A673 (cell line): ENCODE data around the gene FKBP5. TPM values are rescaled to one million over a fixed set of nuclear protein-coding genes. Genes with fewer than 3 reads are reported as not detected.

Experiments used
- BruUV-seq: library from RNA; stranded (reverse); fragments of 400-500 nt; replicated peaks from 2 replicates; lab custom pipeline; 2021; lab: Mats Ljungman, UMichigan
- CTCF ChIA-PET: fragments of 300-600 bp; sonication (Branson Sonifier 250); formaldehyde crosslinking; loops from one replicate; lab custom pipeline; 2022; ENCODE audit warnings: antibody characterized with exemption; lab: Charles Lee
- POLR2A ChIA-PET: fragments of 300-600 bp; sonication (Branson Sonifier 250); formaldehyde crosslinking; loops from one replicate; lab custom pipeline; 2022; ENCODE audit warnings: antibody characterized with exemption; ENCODE audit not compliant: low non-redundant PET; lab: Charles Lee
- DNase-seq: peaks from one replicate; pipeline ENCODE4 v3.0.0-alpha.2; 2015; ENCODE audit warnings: low spot score
- H3K27ac ChIP-seq: fragments of 200-600 bp; sonication (generic); 2 replicates; pipeline ENCODE4 v1.5.1; 2016; ENCODE audit warnings: mixed run types, low read depth, mild to moderate bottlenecking, mixed read lengths, antibody characterized with exemption, low read length; ENCODE audit not compliant: poor library complexity, severe bottlenecking
- H3K27me3 ChIP-seq: fragments of 200-600 bp; sonication (generic); replicated peaks from 2 replicates; pipeline ENCODE4 v1.6.1; 2017; ENCODE audit warnings: mixed run types, low read depth, mild to moderate bottlenecking, mixed read lengths, antibody characterized with exemption, low read length; ENCODE audit not compliant: insufficient read depth, poor library complexity
- H3K36me3 ChIP-seq: fragments of 200-600 bp; sonication (generic); 2 replicates; pipeline ENCODE4 v1.6.1; 2016; ENCODE audit warnings: mixed run types, mild to moderate bottlenecking, mixed read lengths, antibody characterized with exemption, low read length; ENCODE audit not compliant: insufficient read depth, poor library complexity, severe bottlenecking
- H3K4me1 ChIP-seq: fragments of 200-600 bp; sonication (generic); 2 replicates; pipeline ENCODE4 v1.6.1; 2017; ENCODE audit warnings: mixed run types, mild to moderate bottlenecking, mixed read lengths, antibody characterized with exemption, low read length; ENCODE audit not compliant: insufficient read depth, poor library complexity, severe bottlenecking
- H3K4me3 ChIP-seq: fragments of 200-600 bp; sonication (generic); 2 replicates; pipeline ENCODE4 v1.5.1; 2016; ENCODE audit warnings: low read depth, mixed run types, mild to moderate bottlenecking, mixed read lengths, low read length; ENCODE audit not compliant: poor library complexity, severe bottlenecking
- H3K9me3 ChIP-seq: fragments of 200-600 bp; sonication (generic); 2 replicates; pipeline ENCODE4 v1.6.1; 2016; ENCODE audit warnings: mixed run types, low read depth, mild to moderate bottlenecking, mixed read lengths, antibody characterized with exemption, low read length; ENCODE audit not compliant: poor library complexity, severe bottlenecking
- EZH2 ChIP-seq: fragments of 200-600 bp; sonication (generic); IDR thresholded peaks from 2 replicates; pipeline ENCODE4 v1.6.1; 2017; ENCODE audit warnings: borderline replicate concordance, low read depth, mild to moderate bottlenecking, mixed read lengths, antibody characterized with exemption, low read length; ENCODE audit not compliant: poor library complexity, severe bottlenecking
- intact Hi-C: fragments of 100-400 bp; cut with micrococcal nuclease; formaldehyde crosslinking; loops from one replicate; pipeline ENCODE4 v1.10.0; 2022; ENCODE audit not compliant: unreplicated experiment
- total RNA-seq: library from RNA; stranded (reverse); gene quantifications from 2 replicates; pipeline ENCODE4 v1.2.3, GENCODE V29; 2021
- TF ChIP-seq, protein P1 (sequence below): fragments of 300-800, 200-600 bp; sonication (generic); conservative IDR thresholded peaks from 2 replicates; pipeline ENCODE4 v1.5.1; 2017; ENCODE audit warnings: low read depth, mild to moderate bottlenecking, antibody characterized with exemption, low read length, moderate library complexity, mixed read lengths

FKBP5 gene
- total RNA-seq, 1 experiment from 2014 or later = 20.4 TPM

DNA sequence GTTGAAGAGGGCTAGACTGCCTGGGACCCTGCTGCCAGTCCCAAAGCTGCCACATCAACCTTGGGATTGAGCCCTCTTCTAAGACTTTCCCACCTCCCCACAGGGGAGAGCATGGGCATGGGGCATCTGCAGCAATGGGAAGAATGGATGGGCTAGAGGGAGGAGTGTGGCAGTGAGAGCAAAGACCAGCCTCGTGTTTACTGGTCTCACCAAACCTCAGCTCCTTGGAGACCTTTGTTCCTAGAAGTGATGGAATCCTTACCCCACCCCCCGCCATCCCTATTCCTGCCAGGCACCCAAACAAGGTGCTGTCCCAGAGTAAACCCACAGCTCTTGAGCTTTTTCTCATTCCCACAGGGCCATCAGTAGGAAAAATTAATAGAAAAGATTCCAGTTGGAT, 28.1 kb upstream of the FKBP5 start:
- ChIA-PET POLR2A (no interaction called here), CTCF (no interaction called here)
- Histone ChIP-seq H3K36me3 (no peaks in the 10 kb centered on the region), H3K4me1 (peaks cover 21% of the 10 kb centered on the region), H3K4me3 (no peak overlapping the region), H3K27ac (no peak overlapping the region), H3K9me3 (no peaks in the 10 kb centered on the region), H3K27me3 (no peaks in the 10 kb centered on the region)
- TF ChIP-seq, protein P1, sequence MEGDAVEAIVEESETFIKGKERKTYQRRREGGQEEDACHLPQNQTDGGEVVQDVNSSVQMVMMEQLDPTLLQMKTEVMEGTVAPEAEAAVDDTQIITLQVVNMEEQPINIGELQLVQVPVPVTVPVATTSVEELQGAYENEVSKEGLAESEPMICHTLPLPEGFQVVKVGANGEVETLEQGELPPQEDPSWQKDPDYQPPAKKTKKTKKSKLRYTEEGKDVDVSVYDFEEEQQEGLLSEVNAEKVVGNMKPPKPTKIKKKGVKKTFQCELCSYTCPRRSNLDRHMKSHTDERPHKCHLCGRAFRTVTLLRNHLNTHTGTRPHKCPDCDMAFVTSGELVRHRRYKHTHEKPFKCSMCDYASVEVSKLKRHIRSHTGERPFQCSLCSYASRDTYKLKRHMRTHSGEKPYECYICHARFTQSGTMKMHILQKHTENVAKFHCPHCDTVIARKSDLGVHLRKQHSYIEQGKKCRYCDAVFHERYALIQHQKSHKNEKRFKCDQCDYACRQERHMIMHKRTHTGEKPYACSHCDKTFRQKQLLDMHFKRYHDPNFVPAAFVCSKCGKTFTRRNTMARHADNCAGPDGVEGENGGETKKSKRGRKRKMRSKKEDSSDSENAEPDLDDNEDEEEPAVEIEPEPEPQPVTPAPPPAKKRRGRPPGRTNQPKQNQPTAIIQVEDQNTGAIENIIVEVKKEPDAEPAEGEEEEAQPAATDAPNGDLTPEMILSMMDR = no peak
- TF ChIP-seq EZH2 = no peak
- no peak for DNase-seq
- intact Hi-C loops = no loop called here
- no TSS peak for BruUV-seq

DNA sequence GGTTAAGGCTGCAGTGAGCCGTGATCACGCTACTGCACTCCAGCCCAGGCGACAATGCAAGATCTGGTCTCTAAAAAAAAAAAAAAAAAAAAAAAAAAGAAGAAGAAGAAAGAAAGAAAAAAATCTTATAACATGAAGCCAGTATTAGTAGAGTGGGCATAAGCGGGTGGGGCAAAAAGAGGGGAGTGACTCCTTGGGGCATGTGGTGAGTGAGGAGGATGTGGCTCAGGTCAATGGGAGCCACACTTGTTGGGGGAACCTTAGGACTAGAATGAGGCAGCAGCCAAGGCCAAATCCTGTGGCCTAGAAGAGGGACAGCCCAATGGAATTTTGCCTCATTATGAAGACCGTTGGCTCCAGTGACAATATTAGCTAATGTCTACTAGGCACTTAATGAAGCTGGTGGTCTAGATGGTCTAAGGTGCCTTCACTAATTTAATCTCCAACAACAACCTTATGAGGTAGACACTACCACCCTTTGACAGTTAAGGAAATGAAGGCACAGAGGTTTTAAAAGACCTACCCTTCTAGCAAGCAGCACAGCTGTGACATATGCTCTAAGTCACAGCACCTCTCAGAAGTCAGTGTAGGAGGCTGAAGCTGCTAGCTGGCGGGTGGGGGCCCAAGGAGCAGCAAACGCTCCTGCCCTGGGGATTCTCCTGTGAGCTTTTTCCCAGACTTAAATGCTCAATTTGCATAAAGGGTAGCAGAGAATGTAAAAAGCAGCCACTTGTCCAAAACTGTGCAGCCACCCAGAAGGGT, 24.5 kb upstream of the FKBP5 start:
- intact Hi-C loops = no loop called here
- Histone ChIP-seq H3K36me3 (no peaks in the 10 kb centered on the region), H3K27me3 (no peaks in the 10 kb centered on the region), H3K4me1 (no peaks in the 10 kb centered on the region), H3K9me3 (no peaks in the 10 kb centered on the region), H3K27ac (no peak overlapping the region), H3K4me3 (no peak overlapping the region)
- no peak for DNase-seq
- no peak for TF ChIP-seq EZH2
- TF ChIP-seq, protein P1 = no peak
- no TSS peak for BruUV-seq
- ChIA-PET POLR2A (no interaction called here), CTCF (no interaction called here)

DNA sequence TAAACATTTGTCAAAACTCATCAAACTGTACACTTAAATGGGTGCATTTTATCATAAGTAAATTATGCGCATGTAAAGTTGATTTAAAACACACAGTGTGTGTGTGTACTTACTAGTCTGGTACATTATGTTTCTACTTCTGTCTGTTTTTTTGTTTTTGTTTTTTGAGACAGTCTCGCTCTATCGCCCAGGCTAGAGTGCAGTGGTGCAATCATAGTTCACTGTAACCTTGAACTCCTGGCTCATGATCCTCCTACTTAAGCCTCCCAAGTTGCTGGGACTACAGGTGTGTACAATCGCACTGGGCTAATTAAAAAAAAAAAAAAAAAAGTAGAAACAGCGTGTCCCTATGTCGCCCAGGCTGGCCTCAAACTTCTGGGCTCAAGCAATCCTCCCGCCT, 23.0 kb upstream of the FKBP5 start:
- no TSS peak for BruUV-seq
- Histone ChIP-seq H3K4me1 (no peaks in the 10 kb centered on the region), H3K27ac (no peak overlapping the region), H3K4me3 (no peak overlapping the region), H3K9me3 (no peaks in the 10 kb centered on the region), H3K27me3 (no peaks in the 10 kb centered on the region), H3K36me3 (no peaks in the 10 kb centered on the region)
- ChIA-PET POLR2A (no interaction called here), CTCF (interaction anchor here (0.6 kb wide), 1 partner anchor 572 kb away, joined by 4 read pairs; no protein-coding TSS in a partner anchor)
- DNase-seq = no peak
- TF ChIP-seq EZH2 = no peak
- TF ChIP-seq, protein P1 = no peak
- intact Hi-C loops = no loop called here
